Astrocyte (in vitro differentiated cells and primary cell): Measurements from ENCODE around the gene MECP2. TPM values are rescaled to one million over a fixed set of nuclear protein-coding genes. Genes with fewer than 3 reads are reported as not detected.

Source experiments
- DNase-seq: peaks from one replicate; pipeline ENCODE4 v3.0.0-alpha.2; 2010; ENCODE audit warnings: low read depth
- FAIRE-seq: peaks from 2 replicates; lab custom pipeline; 2011; peaks lifted over from hg19 to GRCh38; lab: Jason Lieb, UNC
- H2AFZ ChIP-seq: 2 replicates; pipeline ENCODE4 v1.6.0; 2012; ENCODE audit warnings: low read depth, low read length, inconsistent platforms
- H3K27ac ChIP-seq: 2 replicates; pipeline ENCODE4 v1.5.1; 2011; ENCODE audit warnings: low read depth, low read length, inconsistent platforms
- H3K27me3 ChIP-seq: 2 replicates; pipeline ENCODE4 v1.6.0; 2011; ENCODE audit warnings: low read length, inconsistent platforms; ENCODE audit not compliant: insufficient read depth
- H3K36me3 ChIP-seq: 2 replicates; pipeline ENCODE4 v1.5.1; 2011; ENCODE audit warnings: low read length, inconsistent platforms; ENCODE audit not compliant: insufficient read depth
- H3K4me1 ChIP-seq: 2 replicates; pipeline ENCODE4 v1.5.1; 2011; ENCODE audit warnings: low read length, inconsistent platforms; ENCODE audit not compliant: insufficient read depth
- H3K4me2 ChIP-seq: 2 replicates; pipeline ENCODE4 v1.6.0; 2012; ENCODE audit warnings: low read length, inconsistent platforms
- H3K4me3 ChIP-seq: 2 replicates; pipeline ENCODE4 v1.5.1; 2011; ENCODE audit warnings: low read depth, mild to moderate bottlenecking, low read length, inconsistent platforms; ENCODE audit not compliant: insufficient read depth
- H3K79me2 ChIP-seq: 2 replicates; pipeline ENCODE4 v1.6.0; 2012; ENCODE audit warnings: mild to moderate bottlenecking, low read length, inconsistent platforms; ENCODE audit not compliant: insufficient read depth
- H3K9ac ChIP-seq: 2 replicates; pipeline ENCODE4 v1.6.0; 2012; ENCODE audit warnings: mild to moderate bottlenecking, low read length, inconsistent platforms
- H3K9me3 ChIP-seq: 2 replicates; pipeline ENCODE4 v1.5.1; 2012; ENCODE audit warnings: low read depth, mild to moderate bottlenecking, low read length, inconsistent platforms; ENCODE audit not compliant: insufficient read depth
- H4K20me1 ChIP-seq: 2 replicates; pipeline ENCODE4 v1.6.0; 2012; ENCODE audit warnings: low read length, inconsistent platforms; ENCODE audit not compliant: insufficient read depth
- H3K27ac Mint-ChIP-seq: one replicate; pipeline ENCODE4 v1.8.0; 2021; ENCODE audit warnings: mild to moderate bottlenecking, mixed read lengths; ENCODE audit not compliant: unreplicated experiment
- H3K27me3 Mint-ChIP-seq: one replicate; pipeline ENCODE4 v1.8.0; 2021; ENCODE audit warnings: low read depth, mixed read lengths; ENCODE audit not compliant: unreplicated experiment
- H3K36me3 Mint-ChIP-seq: one replicate; pipeline ENCODE4 v1.8.0; 2021; ENCODE audit warnings: low read depth, mixed read lengths; ENCODE audit not compliant: unreplicated experiment
- H3K4me1 Mint-ChIP-seq: one replicate; pipeline ENCODE4 v1.8.0; 2021; ENCODE audit warnings: low read depth, mixed read lengths; ENCODE audit not compliant: unreplicated experiment
- H3K4me3 Mint-ChIP-seq: one replicate; pipeline ENCODE4 v1.8.0; 2021; ENCODE audit warnings: mild to moderate bottlenecking, moderate library complexity, mixed read lengths; ENCODE audit not compliant: unreplicated experiment
- H3K9me3 Mint-ChIP-seq: one replicate; pipeline ENCODE4 v1.8.0; 2021; ENCODE audit warnings: mild to moderate bottlenecking, mixed read lengths; ENCODE audit not compliant: unreplicated experiment
- CTCF ChIP-seq: IDR thresholded peaks from 2 replicates; pipeline ENCODE4 v1.5.1; 2011; ENCODE audit warnings: low read depth, mild to moderate bottlenecking, inconsistent platforms, low read length, moderate library complexity; ENCODE audit not compliant: insufficient read depth
- EZH2 ChIP-seq: IDR thresholded peaks from 2 replicates; pipeline ENCODE4 v1.6.1; 2012; ENCODE audit warnings: mild to moderate bottlenecking, low read length, inconsistent platforms; ENCODE audit not compliant: insufficient read depth
- total RNA-seq: library from RNA; stranded (reverse); gene quantifications from 2 replicates; pipeline ENCODE4 v1.2.1, GENCODE V29; 2021

The MECP2 gene
- total RNA-seq, 1 donor from 2014 or later = 36.2 TPM

DNA sequence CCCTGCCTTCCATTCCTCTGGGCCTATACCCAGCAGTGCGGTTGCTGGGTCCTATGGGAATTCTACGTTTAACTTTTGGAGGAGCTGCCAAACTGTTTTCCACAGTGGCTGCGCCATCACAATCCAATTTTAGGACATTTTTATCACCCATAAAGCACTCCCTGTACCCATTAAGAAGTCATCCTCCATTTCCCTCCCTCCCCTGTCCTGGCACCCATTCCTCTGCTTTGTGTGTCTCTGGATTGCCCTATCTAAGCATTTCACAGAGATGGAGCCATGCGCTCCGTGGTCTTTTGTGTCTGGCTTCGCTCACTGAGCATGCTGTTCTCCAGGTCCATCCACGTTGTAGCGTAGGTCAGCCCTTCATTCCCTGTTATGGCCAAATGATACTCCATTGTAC, 44.9 kb upstream of the MECP2 start:
- Histone ChIP-seq H3K27ac (no peak overlapping the region), H3K36me3 (no peaks in the 10 kb centered on the region), H3K27me3 (no peaks in the 10 kb centered on the region), H4K20me1 (no peaks in the 10 kb centered on the region), H2AFZ (no peak overlapping the region), H3K9me3 (no peaks in the 10 kb centered on the region), H3K79me2 (no peaks in the 10 kb centered on the region), H3K9ac (no peak overlapping the region), H3K4me2 (no peak overlapping the region), H3K4me3 (no peak overlapping the region), H3K4me1 (no peaks in the 10 kb centered on the region)
- no peak for TF ChIP-seq CTCF
- H3K27ac Mint-ChIP-seq = no peak overlapping the region
- H3K27me3 Mint-ChIP-seq = peaks cover 23% of the 10 kb centered on the region
- no peaks in the 10 kb centered on the region for H3K36me3 Mint-ChIP-seq
- no peaks in the 10 kb centered on the region for H3K4me1 Mint-ChIP-seq
- H3K4me3 Mint-ChIP-seq = no peak overlapping the region
- no peaks in the 10 kb centered on the region for H3K9me3 Mint-ChIP-seq
- DNase-seq (no peak), FAIRE-seq (no peak)

- FAIRE-seq (no peak), DNase-seq (no peak)
- H3K27ac ChIP-seq = no peak overlapping the region
- no peak for TF ChIP-seq CTCF
- no peak for TF ChIP-seq EZH2
- Mint-ChIP-seq H3K4me1 (no peaks in the 10 kb centered on the region), H3K9me3 (no peaks in the 10 kb centered on the region), H3K4me3 (no peak overlapping the region), H3K27me3 (peaks cover 24% of the 10 kb centered on the region), H3K36me3 (no peaks in the 10 kb centered on the region), H3K27ac (no peak overlapping the region)
- H2AFZ ChIP-seq = no peak overlapping the region
- H3K27me3 ChIP-seq = no peaks in the 10 kb centered on the region
- H3K4me3 ChIP-seq = no peak overlapping the region
- H3K4me1 ChIP-seq = no peaks in the 10 kb centered on the region
- no peaks in the 10 kb centered on the region for H4K20me1 ChIP-seq
- H3K36me3 ChIP-seq = no peaks in the 10 kb centered on the region
- H3K9me3 ChIP-seq = no peaks in the 10 kb centered on the region
- H3K4me2 ChIP-seq = no peak overlapping the region
- no peak overlapping the region for H3K9ac ChIP-seq
- H3K79me2 ChIP-seq = no peaks in the 10 kb centered on the region
These were observed 43.2 kb upstream of the MECP2 start for GRCh38 chrX:154140742-154141141.

DNA sequence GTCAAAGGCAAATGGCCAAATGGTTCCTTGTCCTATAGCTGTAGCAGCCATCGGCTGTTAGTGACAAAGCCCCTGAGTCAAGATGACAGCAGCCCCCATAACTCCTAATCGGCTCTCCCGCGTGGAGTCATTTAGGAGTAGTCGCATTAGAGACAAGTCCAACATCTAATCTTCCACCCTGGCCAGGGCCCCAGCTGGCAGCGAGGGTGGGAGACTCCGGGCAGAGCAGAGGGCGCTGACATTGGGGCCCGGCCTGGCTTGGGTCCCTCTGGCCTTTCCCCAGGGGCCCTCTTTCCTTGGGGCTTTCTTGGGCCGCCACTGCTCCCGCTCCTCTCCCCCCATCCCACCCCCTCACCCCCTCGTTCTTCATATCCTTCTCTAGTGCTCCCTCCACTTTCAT, 42.7 kb upstream of the MECP2 start:
- Mint-ChIP-seq H3K36me3 (no peaks in the 10 kb centered on the region), H3K4me3 (no peak overlapping the region), H3K4me1 (no peaks in the 10 kb centered on the region), H3K9me3 (no peaks in the 10 kb centered on the region), H3K27me3 (peaks cover 26% of the 10 kb centered on the region), H3K27ac (no peak overlapping the region)
- H3K9ac ChIP-seq = no peak overlapping the region
- no peaks in the 10 kb centered on the region for H3K9me3 ChIP-seq
- DNase-seq = no peak
- no peak overlapping the region for H3K27ac ChIP-seq
- H2AFZ ChIP-seq = no peak overlapping the region
- no peaks in the 10 kb centered on the region for H3K36me3 ChIP-seq
- no peak overlapping the region for H3K4me3 ChIP-seq
- H3K4me1 ChIP-seq = no peaks in the 10 kb centered on the region
- H3K27me3 ChIP-seq = no peaks in the 10 kb centered on the region
- no peak for FAIRE-seq
- no peak overlapping the region for H3K4me2 ChIP-seq
- TF ChIP-seq EZH2 (no peak), CTCF (no peak)
- no peaks in the 10 kb centered on the region for H4K20me1 ChIP-seq
- H3K79me2 ChIP-seq = no peaks in the 10 kb centered on the region
